ENCODE data around the gene TOM1L2.
"Not testable (repeated sequence)": the region's sequence is repeated elsewhere in the genome, so short reads cannot be mapped to it uniquely, and the experiment has no call there.

GRCh38 chr17:17955790-17956341, 16.3 kb downstream of the TOM1L2 start:
- TF ChIP-seq CTCF, POLR2A (IDR thresholded peaks at IDR 0.05): not testable (repeated sequence)

All from uterus (tissue), 2 donors.